ENCODE measurements around the gene PAF1.

- TF ChIP-seq CTCF (IDR thresholded peaks at IDR 0.05 in 8 of 11, conservative IDR thresholded peaks at IDR 0.05 in 3 of 11) (no peak), POLR2A (IDR thresholded peaks at IDR 0.05) (no peak)
Observed at GRCh38 chr19:39375929-39376328, 15.0 kb downstream of the PAF1 start.

Measured in spleen (tissue), 7 donors.